HG03175 (cell line): ENCODE data around the gene MKNK1.

Experiments used
- ATAC-seq: cut with Tn5 transposase; IDR thresholded peaks from one replicate; pipeline ENCODE4 v1.9.1; 2021; ENCODE audit warnings: mild to moderate bottlenecking, moderate library complexity; ENCODE audit not compliant: unreplicated experiment

MKNK1 gene

GRCh38 chr1:46599059-46599970, 4.8 kb downstream of the MKNK1 start:
- ATAC-seq, result no peak

GRCh38 chr1:46596846-46597245, 7.2 kb downstream of the MKNK1 start:
- no peak for ATAC-seq

- ATAC-seq, result no peak
Measured at GRCh38 chr1:46596036-46596435, 8.0 kb downstream of the MKNK1 start.

GRCh38 chr1:46595127-46595526, 8.9 kb downstream of the MKNK1 start:
- no peak for ATAC-seq

GRCh38 chr1:46594063-46594462, 10.0 kb downstream of the MKNK1 start:
- no peak for ATAC-seq

- ATAC-seq, result no peak
Measured at GRCh38 chr1:46592823-46593222, 11.2 kb downstream of the MKNK1 start.

- ATAC-seq, result no peak
Measured at GRCh38 chr1:46589529-46589928, 14.5 kb downstream of the MKNK1 start.

- ATAC-seq, result no peak
Measured at GRCh38 chr1:46587069-46587468, 17.0 kb downstream of the MKNK1 start.

- ATAC-seq, result no peak
Measured at GRCh38 chr1:46585312-46585938, 18.6 kb downstream of the MKNK1 start.

- no peak for ATAC-seq
Measured at GRCh38 chr1:46583494-46583893, 20.6 kb downstream of the MKNK1 start.

- ATAC-seq, result no peak
Measured at GRCh38 chr1:46582972-46583371, 21.1 kb downstream of the MKNK1 start.

- no peak for ATAC-seq
Measured at GRCh38 chr1:46581681-46582455, 22.2 kb downstream of the MKNK1 start.

GRCh38 chr1:46580140-46580903, 23.7 kb downstream of the MKNK1 start:
- no peak for ATAC-seq

- ATAC-seq, result no peak
Measured at GRCh38 chr1:46577671-46578070, 26.4 kb downstream of the MKNK1 start.

GRCh38 chr1:46576596-46576995, 27.5 kb downstream of the MKNK1 start:
- no peak for ATAC-seq

- ATAC-seq, result no peak
Measured at GRCh38 chr1:46575778-46576177, 28.3 kb downstream of the MKNK1 start.

GRCh38 chr1:46575300-46575699, 28.8 kb downstream of the MKNK1 start:
- no peak for ATAC-seq

GRCh38 chr1:46571691-46572225, 32.3 kb downstream of the MKNK1 start:
- ATAC-seq, result no peak

GRCh38 chr1:46569884-46570725, 34.0 kb downstream of the MKNK1 start:
- ATAC-seq, result no peak

GRCh38 chr1:46569116-46569515, 35.0 kb downstream of the MKNK1 start:
- no peak for ATAC-seq
